Esophagus squamous epithelium (tissue), 5 donors: Measurements from ENCODE around the gene MEIS2. TPM values are rescaled to one million over a fixed set of nuclear protein-coding genes. Genes with fewer than 3 reads are reported as not detected.
A peak's percentile ranks its signal among the peaks of the same experiment; 100 is the strongest.

ENCODE experiments used
- DNase-seq: peaks from one replicate; lab custom pipeline; 2025; lab: John Stamatoyannopoulos, UW
- H3K27ac ChIP-seq, 4 donors: fragments of 200-600 bp; sonication (generic); one replicate each; pipeline ENCODE4 v1.5.1; 2016 to 2019; ENCODE audit warnings: mild to moderate bottlenecking in 1 of 4
- H3K27me3 ChIP-seq, 4 donors: fragments of 200-600 bp; sonication (generic); 1 replicate in 3 of 4; 2 replicates in 1 of 4; pipeline versions ENCODE4 v1.5.1 to v1.6.0; 2017 to 2021; ENCODE audit warnings: antibody characterized with exemption in 1 of 4
- H3K36me3 ChIP-seq, 3 donors: fragments of 200-600 bp; sonication (generic); one replicate each; pipeline ENCODE4 v1.5.1; 2016 to 2019
- H3K4me1 ChIP-seq, 3 donors: fragments of 200-600 bp; sonication (generic); one replicate each; pipeline ENCODE4 v1.5.1; 2017 to 2019
- H3K4me3 ChIP-seq, 4 donors: fragments of 200-600 bp; sonication (generic); 1 replicate in 3 of 4; 2 replicates in 1 of 4; pipeline ENCODE4 v1.5.1; 2016 to 2019; ENCODE audit warnings: mild to moderate bottlenecking in 2 of 4, moderate library complexity in 1 of 4
- H3K9me3 ChIP-seq, 3 donors: fragments of 200-600 bp; sonication (generic); one replicate each; pipeline ENCODE4 v1.5.1; 2016 to 2019
- POLR2A ChIP-seq, 4 donors: fragments of 450-650 bp; IDR thresholded peaks; one replicate each; pipeline ENCODE4 v1.6.1; 2017; ENCODE audit warnings: antibody characterized with exemption in 4 of 4, mild to moderate bottlenecking in 4 of 4, moderate library complexity in 3 of 4
- WGBS, 2 donors: methylation state at CpG; one replicate each; pipeline ENCODE4 v1.1.5; 2018; 5-methylcytosine and 5-hydroxymethylcytosine counted together
- intact Hi-C: fragments of 100-400 bp; cut with DNase I; formaldehyde crosslinking; loops from one replicate; pipeline ENCODE4 v1.15.0; 2022
- total RNA-seq, 4 donors: library from RNA; depleted of rRNA; stranded (reverse); fragments of >200 nt; gene quantifications; one replicate each; pipeline ENCODE4 v1.1.0, GENCODE V29; 2016
- TF ChIP-seq, protein P1 (sequence below), 6 experiments: fragments of 450-650 bp in 4 of 6; fragments of 200-600 bp in 2 of 6; sonication (generic) in 2 of 6; IDR thresholded peaks; one replicate each; pipeline ENCODE4 v1.5.1; 2016 to 2019; ENCODE audit warnings: antibody characterized with exemption in 6 of 6, mild to moderate bottlenecking in 4 of 6, moderate library complexity in 4 of 6
- donor health status: DM: yes; HTN: yes; CAD: no.

Gene MEIS2
- total RNA-seq, 4 donors from 2014 or later, result 6.6 to 26.3 (median 9.9) TPM

DNA sequence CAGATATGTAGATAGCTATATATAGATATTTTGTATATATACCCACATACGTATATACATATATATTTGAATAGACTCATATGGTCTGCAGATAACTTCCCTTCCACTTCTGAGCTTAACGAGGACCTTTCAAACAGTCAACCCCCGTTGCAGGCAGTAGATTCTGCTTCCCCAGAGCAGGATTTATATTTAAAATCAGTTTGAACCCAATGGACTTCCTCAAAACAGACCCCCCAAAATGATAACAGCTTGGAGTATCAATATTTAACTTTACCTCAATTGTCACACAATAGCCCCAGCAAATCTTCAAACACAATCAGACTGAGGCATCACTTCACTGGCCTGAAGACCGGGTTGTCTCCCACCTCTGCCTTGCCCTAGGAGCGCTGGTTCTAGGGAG, 218.3 kb downstream of the MEIS2 start:
- H3K9me3 ChIP-seq, result no peaks in the 10 kb centered on the region
- no peak overlapping the region for H3K4me3 ChIP-seq
- H3K4me1 ChIP-seq, result peaks cover 0 to 37% (median 9%) of the 10 kb centered on the region in 3 donors
- 60 to 65% methylated on average over 5 of the region's 5 CpGs for WGBS, 2 donors
- peaks cover 0 to 94% (median 8%) of the 10 kb centered on the region in 4 donors for H3K27me3 ChIP-seq
- DNase-seq, result no peak
- TF ChIP-seq POLR2A (IDR thresholded peaks at IDR 0.05), result no peak
- TF ChIP-seq, protein P1, sequence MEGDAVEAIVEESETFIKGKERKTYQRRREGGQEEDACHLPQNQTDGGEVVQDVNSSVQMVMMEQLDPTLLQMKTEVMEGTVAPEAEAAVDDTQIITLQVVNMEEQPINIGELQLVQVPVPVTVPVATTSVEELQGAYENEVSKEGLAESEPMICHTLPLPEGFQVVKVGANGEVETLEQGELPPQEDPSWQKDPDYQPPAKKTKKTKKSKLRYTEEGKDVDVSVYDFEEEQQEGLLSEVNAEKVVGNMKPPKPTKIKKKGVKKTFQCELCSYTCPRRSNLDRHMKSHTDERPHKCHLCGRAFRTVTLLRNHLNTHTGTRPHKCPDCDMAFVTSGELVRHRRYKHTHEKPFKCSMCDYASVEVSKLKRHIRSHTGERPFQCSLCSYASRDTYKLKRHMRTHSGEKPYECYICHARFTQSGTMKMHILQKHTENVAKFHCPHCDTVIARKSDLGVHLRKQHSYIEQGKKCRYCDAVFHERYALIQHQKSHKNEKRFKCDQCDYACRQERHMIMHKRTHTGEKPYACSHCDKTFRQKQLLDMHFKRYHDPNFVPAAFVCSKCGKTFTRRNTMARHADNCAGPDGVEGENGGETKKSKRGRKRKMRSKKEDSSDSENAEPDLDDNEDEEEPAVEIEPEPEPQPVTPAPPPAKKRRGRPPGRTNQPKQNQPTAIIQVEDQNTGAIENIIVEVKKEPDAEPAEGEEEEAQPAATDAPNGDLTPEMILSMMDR (IDR thresholded peaks at IDR 0.05), result no peak
- H3K27ac ChIP-seq, result no peak overlapping the region
- H3K36me3 ChIP-seq, result no peaks in the 10 kb centered on the region
- intact Hi-C loops, result loop anchor here (5.0 kb wide), 1 partner anchor 230 kb away; no protein-coding TSS in a partner anchor

DNA sequence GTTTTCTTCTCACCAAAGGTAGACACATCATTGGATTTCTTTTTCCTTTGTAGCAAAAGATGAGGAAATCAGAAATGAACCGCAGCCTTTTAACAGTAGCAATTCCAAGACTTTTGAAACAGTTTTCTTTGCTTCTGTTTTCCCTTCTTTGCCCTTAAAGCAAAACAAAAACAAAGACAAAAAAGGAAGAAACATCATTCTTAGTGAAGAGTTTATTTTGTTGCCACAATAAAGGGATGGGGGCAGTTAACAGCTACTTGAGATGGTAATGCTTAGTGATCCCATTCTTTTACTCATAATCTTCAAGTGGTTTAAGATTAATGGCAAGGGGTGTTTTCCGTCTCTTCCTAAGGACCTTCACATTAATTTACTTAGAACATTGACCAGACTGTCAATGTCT, 218.8 kb downstream of the MEIS2 start:
- TF ChIP-seq, protein P1 (IDR thresholded peaks at IDR 0.05), result no peak
- no peak for TF ChIP-seq POLR2A (IDR thresholded peaks at IDR 0.05)
- 62 to 85% methylated on average over 2 of the region's 2 CpGs for WGBS, 2 donors
- Histone ChIP-seq H3K27me3 (peaks cover 0 to 89% (median 8%) of the 10 kb centered on the region in 4 donors), H3K4me3 (no peak overlapping the region), H3K4me1 (peaks cover 0 to 32% (median 9%) of the 10 kb centered on the region in 3 donors), H3K9me3 (no peaks in the 10 kb centered on the region), H3K27ac (no peak overlapping the region), H3K36me3 (no peaks in the 10 kb centered on the region)
- intact Hi-C loops, result loop anchor here (5.0 kb wide), 1 partner anchor 231 kb away; no protein-coding TSS in a partner anchor
- DNase-seq, result no peak

DNA sequence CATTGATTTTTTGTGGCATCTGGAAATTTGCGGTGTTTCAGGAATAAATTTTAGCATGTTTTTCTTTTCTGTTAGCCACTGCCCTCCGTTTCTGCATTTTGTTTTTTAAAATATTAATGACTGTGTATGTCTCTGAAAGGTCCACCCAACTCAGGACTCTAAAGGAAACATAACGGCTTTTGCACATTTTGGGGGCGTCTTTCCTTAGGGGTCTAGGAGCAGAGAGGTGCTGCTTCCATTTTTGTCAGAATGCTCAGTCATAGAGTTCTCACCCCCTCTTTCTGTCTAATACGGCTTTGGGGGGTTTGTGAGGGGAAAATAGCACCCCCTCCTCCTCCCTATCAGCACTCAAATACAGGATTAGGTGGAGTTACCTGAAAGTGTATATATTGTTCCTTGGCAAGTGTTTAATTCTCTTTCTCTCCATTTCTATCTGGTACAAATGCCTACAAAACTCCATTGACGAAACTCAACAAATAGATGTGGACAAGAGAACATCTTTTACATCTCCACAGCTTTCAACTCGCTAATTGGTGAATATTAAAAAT, 219.4 kb downstream of the MEIS2 start:
- intact Hi-C loops, result loop anchor here (5.0 kb wide), 1 partner anchor 231 kb away; no protein-coding TSS in a partner anchor
- Histone ChIP-seq H3K4me1 (peaks cover 0 to 32% (median 9%) of the 10 kb centered on the region in 3 donors), H3K4me3 (no peak overlapping the region), H3K27me3 (peaks cover 0 to 83% (median 8%) of the 10 kb centered on the region in 4 donors), H3K27ac (no peak overlapping the region), H3K36me3 (no peaks in the 10 kb centered on the region), H3K9me3 (no peaks in the 10 kb centered on the region)
- no peak for DNase-seq
- 57 to 59% methylated on average over 7 of the region's 7 CpGs for WGBS, 2 donors
- TF ChIP-seq, protein P1 (IDR thresholded peaks at IDR 0.05), result no peak
- no peak for TF ChIP-seq POLR2A (IDR thresholded peaks at IDR 0.05)

- no peak for TF ChIP-seq POLR2A (IDR thresholded peaks at IDR 0.05)
- TF ChIP-seq, protein P1 (IDR thresholded peaks at IDR 0.05), result no peak
- 32 to 49% methylated on average over 15 of the region's 52 CpGs for WGBS, 2 donors
- intact Hi-C loops, result loop anchor here (5.0 kb wide), 1 partner anchor 232 kb away; no protein-coding TSS in a partner anchor
- H3K27ac ChIP-seq, result no peak overlapping the region
- H3K4me1 ChIP-seq, result peaks cover 0 to 32% (median 9%) of the 10 kb centered on the region in 3 donors
- H3K9me3 ChIP-seq, result no peaks in the 10 kb centered on the region
- peak overlapping the region in 3 of 4 donors; percentile 13 to 49 (median 31) for H3K4me3 ChIP-seq
- H3K27me3 ChIP-seq, result peaks cover 0 to 77% (median 8%) of the 10 kb centered on the region in 4 donors
- DNase-seq, result no peak
- no peaks in the 10 kb centered on the region for H3K36me3 ChIP-seq
Measured at GRCh38 chr15:36880224-36880912, 220.0 kb downstream of the MEIS2 start.
